ENCODE data around the gene HIGD2B. TPM values are rescaled to one million over a fixed set of nuclear protein-coding genes. Genes with fewer than 3 reads are reported as not detected.
"Not testable (repeated sequence)": the region's sequence is repeated elsewhere in the genome, so short reads cannot be mapped to it uniquely, and the experiment has no call there.

HIGD2B gene
- total RNA-seq, 1 experiment from 2014 or later = 0.11 TPM

DNA sequence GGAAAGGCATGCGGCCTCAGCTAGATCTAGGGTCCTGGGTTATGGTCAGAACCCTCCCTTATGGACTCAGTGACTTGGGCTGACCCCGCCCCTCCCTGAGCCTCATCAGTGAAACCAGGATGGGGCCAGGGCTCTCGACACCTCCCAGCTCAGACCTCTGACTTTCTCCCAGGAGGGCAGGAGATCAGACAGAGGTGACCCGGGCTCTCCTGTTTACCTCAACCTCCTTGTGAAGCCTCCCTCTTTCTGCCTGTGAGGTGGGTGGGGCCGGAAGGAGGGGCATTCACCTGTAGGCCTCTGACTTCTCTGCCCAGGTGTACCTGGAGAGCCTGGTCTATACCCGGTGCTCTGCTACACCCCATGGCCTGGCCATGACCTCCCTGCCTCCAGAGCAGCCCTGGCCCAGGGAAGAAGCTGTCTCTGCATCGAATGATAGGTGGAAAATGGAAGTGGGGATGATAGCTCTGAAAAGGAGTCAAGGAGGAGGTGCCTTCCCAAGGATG, 56.9 kb downstream of the HIGD2B start:
- ATAC-seq; BruUV-seq (replicated peaks); H3K9me2 ChIP-seq (replicated peaks; ENCODE audit: low read length); DNase-seq; H2AFZ ChIP-seq (ENCODE audit: low read length); H3K9ac ChIP-seq (ENCODE audit: low read length); H3K4me3 ChIP-seq (ENCODE audit: low read length); H3K27ac ChIP-seq (ENCODE audit: low read length); H3K9me3 ChIP-seq (ENCODE audit: low read length); H3K27me3 ChIP-seq (ENCODE audit: low read length); H3K4me1 ChIP-seq (ENCODE audit: insufficient read depth, low read length); H3F3A ChIP-seq (ENCODE audit: low read length, unreplicated experiment); CTCF ChIA-PET; H3K79me2 ChIP-seq (ENCODE audit: low read length); H4K20me1 ChIP-seq (ENCODE audit: low read length); POLR2A ChIA-PET (ENCODE audit: unreplicated experiment); H3K36me3 ChIP-seq (ENCODE audit: low read depth, low read length); intact Hi-C loops (cut with micrococcal nuclease); H3K4me2 ChIP-seq (ENCODE audit: low read length): not testable (repeated sequence)

DNA sequence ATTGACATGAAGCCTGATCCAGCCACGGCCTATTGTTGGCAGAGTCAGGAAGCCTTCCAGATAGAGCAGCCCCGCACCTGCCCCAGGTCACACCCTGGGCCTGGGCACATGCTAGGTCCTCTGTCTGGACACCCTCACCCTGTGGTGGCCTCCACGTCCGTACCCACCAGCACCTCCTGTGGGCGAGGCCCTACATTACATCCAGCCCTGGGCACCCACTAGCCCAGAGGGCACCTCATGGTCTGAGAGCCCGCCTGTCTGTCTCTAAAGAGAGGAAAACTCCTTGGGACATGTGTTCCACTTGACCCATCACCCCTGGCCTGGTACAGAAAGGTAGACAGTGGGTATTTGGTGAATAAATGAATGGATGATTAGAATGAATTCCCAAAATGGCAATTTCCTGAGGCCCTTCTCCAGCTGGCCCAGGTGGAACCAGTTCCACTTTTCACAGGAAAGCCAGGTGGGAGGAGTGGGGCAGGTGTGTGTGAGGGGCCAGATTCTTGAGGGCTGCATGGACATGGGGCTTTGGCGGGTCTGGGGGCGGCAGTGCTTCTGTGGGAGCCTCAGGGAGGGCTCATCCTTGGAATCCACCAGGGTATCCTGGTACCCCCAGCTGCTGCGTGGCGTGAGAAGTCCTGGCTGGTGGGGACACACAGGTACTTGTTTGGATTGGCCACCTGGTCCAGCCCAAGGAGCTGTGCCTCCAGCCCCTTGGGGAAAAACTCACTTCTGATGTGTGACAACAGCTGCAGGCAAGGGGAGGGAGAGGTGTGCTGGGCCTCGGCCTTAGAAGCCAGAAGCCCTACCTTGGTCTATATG, 57.5 kb downstream of the HIGD2B start:
- POLR2A ChIA-PET (ENCODE audit: unreplicated experiment); H3K4me1 ChIP-seq (ENCODE audit: insufficient read depth, low read length); H3K9me3 ChIP-seq (ENCODE audit: low read length); H3K4me3 ChIP-seq (ENCODE audit: low read length); H2AFZ ChIP-seq (ENCODE audit: low read length); H3K27me3 ChIP-seq (ENCODE audit: low read length); CTCF ChIA-PET; H4K20me1 ChIP-seq (ENCODE audit: low read length); intact Hi-C loops (cut with micrococcal nuclease); H3K27ac ChIP-seq (ENCODE audit: low read length); H3K9ac ChIP-seq (ENCODE audit: low read length); BruUV-seq (replicated peaks); H3K9me2 ChIP-seq (replicated peaks; ENCODE audit: low read length); ATAC-seq; H3K79me2 ChIP-seq (ENCODE audit: low read length); H3F3A ChIP-seq (ENCODE audit: low read length, unreplicated experiment); H3K36me3 ChIP-seq (ENCODE audit: low read depth, low read length); H3K4me2 ChIP-seq (ENCODE audit: low read length): not testable (repeated sequence)
- DNase-seq = peak; percentile 5

DNA sequence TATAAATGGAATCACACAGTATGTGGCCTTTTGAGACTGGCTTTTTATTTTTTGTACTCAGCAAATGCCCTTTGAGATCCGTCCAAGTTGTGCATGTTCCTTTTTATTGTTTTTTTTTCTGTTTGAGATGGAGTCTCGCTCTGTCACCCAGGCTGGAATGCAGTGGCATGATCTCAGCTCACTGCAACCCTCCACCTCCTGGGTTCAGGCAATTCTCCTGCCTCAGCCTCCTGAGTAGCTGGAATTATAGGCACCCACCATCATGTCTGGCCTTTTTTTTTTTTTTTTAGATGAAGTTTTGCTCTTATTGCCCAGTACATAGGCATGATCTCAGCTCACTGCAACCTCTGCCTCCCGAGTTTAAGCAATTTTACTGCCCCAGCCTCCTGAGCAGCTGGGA, 59.8 kb downstream of the HIGD2B start:
- H3K4me2 ChIP-seq (ENCODE audit: low read length); H3K9ac ChIP-seq (ENCODE audit: low read length); DNase-seq; CTCF ChIA-PET; H3K36me3 ChIP-seq (ENCODE audit: low read depth, low read length); BruUV-seq (replicated peaks); H3K27ac ChIP-seq (ENCODE audit: low read length); H3K9me3 ChIP-seq (ENCODE audit: low read length); H4K20me1 ChIP-seq (ENCODE audit: low read length); H3K27me3 ChIP-seq (ENCODE audit: low read length); H3K4me1 ChIP-seq (ENCODE audit: insufficient read depth, low read length); H3F3A ChIP-seq (ENCODE audit: low read length, unreplicated experiment); H3K9me2 ChIP-seq (replicated peaks; ENCODE audit: low read length); H2AFZ ChIP-seq (ENCODE audit: low read length); intact Hi-C loops (cut with micrococcal nuclease); H3K4me3 ChIP-seq (ENCODE audit: low read length); ATAC-seq; H3K79me2 ChIP-seq (ENCODE audit: low read length); POLR2A ChIA-PET (ENCODE audit: unreplicated experiment): not testable (repeated sequence)

Other genes starting within 250 kb of the HIGD2B start
- 63.0 and 75.0 TPM in 2 replicates for gene ARIH1, start 211.9 kb downstream of the HIGD2B start, total RNA-seq (2014; rRNA removed)
- 0.11 TPM in 1 of 2 replicates, not detected in the other for gene GOLGA6B, start 31.5 kb downstream of the HIGD2B start, total RNA-seq (2014; rRNA removed)
- 7.5 and 18.7 TPM in 2 replicates for gene BBS4, start within 50 bp of the HIGD2B start, total RNA-seq (2014; rRNA removed)
- 50.0 and 52.9 TPM in 2 replicates for gene ADPGK, start 97.6 kb upstream of the HIGD2B start, total RNA-seq (2014; rRNA removed)